A549 treated with AZD9567 at 1 μM for 4 hours (cell line): ENCODE measurements around the gene ST6GALNAC5. TPM values are rescaled to one million over a fixed set of nuclear protein-coding genes. Genes with fewer than 3 reads are reported as not detected.

Experiments
- total RNA-seq: library from RNA; stranded (reverse); fragments of 200-300 nt; extraction: Qiagen RNA extraction; gene quantifications from 5 replicates; pipeline ENCODE4 v1.2.3, GENCODE V29; 2022; ENCODE audit not compliant: insufficient read depth

The ST6GALNAC5 gene
- 0.16 TPM in 1 of 5 replicates, not detected in the others for total RNA-seq

GRCh38 chr1:76867342-76868130 lies at the start of gene ST6GALNAC5:
Gene ST6GALNAC5, plus strand, starts transcription at chr1:76867480.

